Raji (cell line): Measurements from ENCODE around the gene EPM2A.

ENCODE experiments used
- POLR2A ChIP-seq: IDR thresholded peaks from 2 replicates; pipeline ENCODE4 v1.6.1; 2011; ENCODE audit warnings: low read depth, low read length, control low read depth; ENCODE audit not compliant: insufficient read depth

Gene EPM2A

GRCh38 chr6:145735356-145736165 lies at the start of gene EPM2A:
Gene EPM2A, minus strand, starts transcription at chr6:145735520. Its CDS starts 22 bp downstream, at chr6:145735498.
- peak; percentile 73 for TF ChIP-seq POLR2A

- TF ChIP-seq POLR2A = no peak
These were observed 49.4 kb upstream of the EPM2A start for GRCh38 chr6:145784683-145785082.

- no peak for TF ChIP-seq POLR2A
These were observed 48.5 kb upstream of the EPM2A start for GRCh38 chr6:145783796-145784195.

- no peak for TF ChIP-seq POLR2A
These were observed 37.5 kb upstream of the EPM2A start for GRCh38 chr6:145772846-145773245.

- TF ChIP-seq POLR2A = no peak
These were observed 30.1 kb upstream of the EPM2A start for GRCh38 chr6:145765449-145765848.

- TF ChIP-seq POLR2A = no peak
These were observed 28.4 kb upstream of the EPM2A start for GRCh38 chr6:145763742-145764141.

GRCh38 chr6:145761584-145761983 lies 26.3 kb upstream of the EPM2A start:
- TF ChIP-seq POLR2A = no peak

GRCh38 chr6:145758113-145758512 lies 22.8 kb upstream of the EPM2A start:
- TF ChIP-seq POLR2A = no peak

GRCh38 chr6:145756170-145756662 lies 20.9 kb upstream of the EPM2A start:
- no peak for TF ChIP-seq POLR2A

- no peak for TF ChIP-seq POLR2A
These were observed 20.4 kb upstream of the EPM2A start for GRCh38 chr6:145755682-145756081.

GRCh38 chr6:145752638-145753037 lies 17.3 kb upstream of the EPM2A start:
- TF ChIP-seq POLR2A = no peak

GRCh38 chr6:145749632-145750031 lies 14.3 kb upstream of the EPM2A start:
- no peak for TF ChIP-seq POLR2A

GRCh38 chr6:145745861-145746260 lies 10.5 kb upstream of the EPM2A start:
- no peak for TF ChIP-seq POLR2A

- no peak for TF ChIP-seq POLR2A
These were observed 9.3 kb upstream of the EPM2A start for GRCh38 chr6:145744619-145745018.

- TF ChIP-seq POLR2A = no peak
These were observed 8.0 kb upstream of the EPM2A start for GRCh38 chr6:145743332-145743731.

- TF ChIP-seq POLR2A = no peak
These were observed 2.9 kb upstream of the EPM2A start for GRCh38 chr6:145738265-145738664.
